K562 (cell line): ENCODE data around the gene RHBDF2. TPM values are rescaled to one million over a fixed set of nuclear protein-coding genes. Genes with fewer than 3 reads are reported as not detected.

Experiments
- ATAC-seq: fragments of 200-7000 bp; cut with Tn5 transposase; 3 replicates; pipeline ENCODE4 v1.9.1; 2020; ENCODE audit warnings: moderate library complexity
- BruUV-seq: library from RNA; stranded (reverse); fragments of 400-500 nt; replicated peaks from 2 replicates; lab custom pipeline; 2021; lab: Mats Ljungman, UMichigan
- CTCF ChIA-PET: fragments of 300-600 bp; formaldehyde crosslinking; extraction: SDS; loops from one replicate; lab custom pipeline; 2021; ENCODE audit warnings: low intra/inter-chr PET ratio; lab: Yijun Ruan, JAX
- POLR2A ChIA-PET: fragments of 300-600, 350-650 bp; sonication (Branson Sonifier 250); formaldehyde crosslinking; extraction: SDS; loops from one replicate; lab custom pipeline; 2021; ENCODE audit warnings: antibody characterized with exemption, inconsistent platforms; lab: Yijun Ruan, JAX
- DNase-seq, 4 experiments: peaks; one replicate each; pipeline versions ENCODE4 v3.0.0 to v3.0.0-alpha.2; 2011 to 2018; ENCODE audit warnings: low spot score in 3 of 4, mixed read lengths in 3 of 4; ENCODE audit errors: extremely low read depth in 1 of 4
- FAIRE-seq: peaks from 2 replicates; lab custom pipeline; 2011; peaks lifted over from hg19 to GRCh38; lab: Jason Lieb, UNC
- H2AFZ ChIP-seq: 2 replicates; pipeline ENCODE4 v1.6.0; 2011; ENCODE audit warnings: low read depth, low read length, control low read depth, inconsistent platforms
- H3K27ac ChIP-seq: fragments of 200-600 bp; 3 replicates; pipeline ENCODE4 v1.8.0; 2011; ENCODE audit warnings: low read depth, mild to moderate bottlenecking, control low read depth, inconsistent platforms, low read length, moderate library complexity, mixed read lengths; ENCODE audit errors: extremely low read depth
- H3K27me3 ChIP-seq, 2 experiments: fragments of 300-600 bp in 1 of 2; 2 replicates in 1 of 2; 3 replicates in 1 of 2; pipeline versions ENCODE4 v1.6.0 to v1.8.0; 2011; ENCODE audit warnings: inconsistent platforms in 2 of 2, low read length in 2 of 2, mild to moderate bottlenecking in 1 of 2, mixed read lengths in 1 of 2, moderate library complexity in 1 of 2; ENCODE audit not compliant: control insufficient read depth in 2 of 2, insufficient read depth in 2 of 2
- H3K36me3 ChIP-seq: fragments of 300-600 bp; 3 replicates; pipeline ENCODE4 v1.8.0; 2011; ENCODE audit warnings: mild to moderate bottlenecking, low read length, inconsistent platforms; ENCODE audit not compliant: control insufficient read depth, insufficient read depth
- H3K4me1 ChIP-seq, 2 experiments: fragments of 200-600 bp in 1 of 2; replicated peaks in 1 of 2; 2 replicates in 1 of 2; 3 replicates in 1 of 2; pipeline versions ENCODE4 v1.5.1 to v1.8.0; 2011; ENCODE audit warnings: inconsistent platforms in 2 of 2, low read length in 2 of 2, mild to moderate bottlenecking in 1 of 2, mixed read lengths in 1 of 2, moderate library complexity in 1 of 2; ENCODE audit not compliant: control insufficient read depth in 2 of 2, insufficient read depth in 2 of 2
- H3K4me2 ChIP-seq: 2 replicates; pipeline ENCODE4 v1.6.1; 2011; ENCODE audit warnings: low read length, control low read depth, inconsistent platforms, mixed read lengths; ENCODE audit not compliant: insufficient read depth
- H3K4me3 ChIP-seq: fragments of 200-600 bp; sonication (generic), shearing (Covaris generic); 2 replicates; pipeline ENCODE4 v1.5.1; 2016; ENCODE audit warnings: control low read depth, inconsistent platforms
- H3K79me2 ChIP-seq: fragments of 200-600 bp; 3 replicates; pipeline ENCODE4 v1.8.0; 2011; ENCODE audit warnings: low read length, inconsistent platforms; ENCODE audit not compliant: control insufficient read depth, insufficient read depth
- H3K9ac ChIP-seq, 2 experiments: 2 replicates each; pipeline versions ENCODE4 v1.6.0 to v1.6.1; 2011; ENCODE audit warnings: low read depth in 2 of 2, low read length in 2 of 2, control low read depth in 1 of 2, inconsistent platforms in 1 of 2, mild to moderate bottlenecking in 1 of 2, mixed read lengths in 1 of 2; ENCODE audit not compliant: insufficient read depth in 1 of 2
- H3K9me1 ChIP-seq: one replicate; pipeline ENCODE4 v1.6.0; 2011; ENCODE audit warnings: inconsistent platforms, mild to moderate bottlenecking, low read length, moderate library complexity; ENCODE audit not compliant: control insufficient read depth, insufficient read depth
- H3K9me3 ChIP-seq: replicated peaks from 2 replicates; pipeline ENCODE4 v1.5.1; 2011; ENCODE audit warnings: low read depth, low read length, inconsistent platforms; ENCODE audit not compliant: control insufficient read depth, insufficient read depth
- H4K20me1 ChIP-seq: replicated peaks from 2 replicates; pipeline ENCODE4 v1.6.1; 2011; ENCODE audit warnings: low read length, inconsistent platforms, mixed read lengths; ENCODE audit not compliant: control insufficient read depth, insufficient read depth
- CBFA2T2 ChIP-seq: fragments of 450-650 bp; conservative IDR thresholded peaks from 2 replicates; pipeline ENCODE4 v1.6.1; 2017; ENCODE audit warnings: mild to moderate bottlenecking
- HMG20A ChIP-seq: fragments of 450-650 bp; formaldehyde crosslinking; conservative IDR thresholded peaks from 2 replicates; pipeline ENCODE4 v1.4.0; 2020; ENCODE audit warnings: mild to moderate bottlenecking, mixed read lengths
- HNRNPUL1 ChIP-seq: fragments of 200-400 bp; formaldehyde crosslinking; IDR thresholded peaks from 2 replicates; pipeline ENCODE4 v1.6.1; 2017; ENCODE audit warnings: low read length
- ILK ChIP-seq: fragments of 450-650 bp; IDR thresholded peaks from 2 replicates; pipeline ENCODE4 v1.6.1; 2016; ENCODE audit warnings: missing genetic modification characterization, low read depth, mild to moderate bottlenecking, missing compliant biosample characterization, moderate library complexity, borderline replicate concordance
- PHF21A ChIP-seq: fragments of 450-650 bp; IDR thresholded peaks from 2 replicates; pipeline ENCODE4 v1.6.1; 2017; ENCODE audit warnings: low read depth, borderline replicate concordance
- SNIP1 ChIP-seq: fragments of 450-650 bp; IDR thresholded peaks from 2 replicates; pipeline ENCODE4 v1.7.1; 2017; ENCODE audit warnings: low read depth, mild to moderate bottlenecking
- U2AF1 ChIP-seq: fragments of 200-400 bp; formaldehyde crosslinking; optimal IDR thresholded peaks from 2 replicates; pipeline ENCODE3; 2017; ENCODE audit warnings: mild to moderate bottlenecking, low read depth, low read length, moderate library complexity
- ZC3H11A ChIP-seq: IDR thresholded peaks from 2 replicates; pipeline ENCODE4 v1.6.1; 2012; ENCODE audit warnings: low read depth, low read length, improper control_type of control experiment
- ZEB2 ChIP-seq: fragments of 450-650 bp; IDR thresholded peaks from 2 replicates; pipeline ENCODE4 v1.6.1; 2016
- ZKSCAN3 ChIP-seq: fragments of 250-450 bp; sonication (Bioruptor Pico); IDR thresholded peaks from 2 replicates; pipeline ENCODE4 v1.4.0; 2020
- ZNF146 ChIP-seq: IDR thresholded peaks from one replicate; pipeline ENCODE4 v1.6.1; 2018; ENCODE audit warnings: missing compliant biosample characterization; ENCODE audit not compliant: unreplicated experiment
- ZNF197 ChIP-seq: fragments of 200-800 bp; sonication (Bioruptor generic); IDR thresholded peaks from 2 replicates; pipeline ENCODE4 v1.6.1; 2016; ENCODE audit warnings: low read depth, missing genetic modification characterization, missing compliant biosample characterization
- ZNF224 ChIP-seq: sonication (generic); formaldehyde crosslinking; IDR thresholded peaks from 2 replicates; pipeline ENCODE4 v1.8.0; 2022; ENCODE audit warnings: mild to moderate bottlenecking, missing genetic modification reagents
- ZNF41 ChIP-seq: fragments of 250-450 bp; sonication (Bioruptor Pico); conservative IDR thresholded peaks from 2 replicates; pipeline ENCODE4 v1.4.0; 2020; ENCODE audit warnings: mild to moderate bottlenecking
- ZNF717 ChIP-seq: fragments of 250-450 bp; sonication (Bioruptor Pico); IDR thresholded peaks from 2 replicates; pipeline ENCODE4 v1.5.0; 2021
- WGBS: fragments of 100-300 bp; shearing (Covaris generic); methylation state at CpG from one replicate; pipeline ENCODE4 v1.1.6; 2016; ENCODE audit warnings: low coverage, mixed read lengths; ENCODE audit not compliant: insufficient coverage; ENCODE audit errors: missing lambda C conversion rate; 5-methylcytosine and 5-hydroxymethylcytosine counted together
- in situ Hi-C: fragments of 300-500 bp; cut with MboI; formaldehyde crosslinking; loops from 4 replicates; pipeline ENCODE4 v1.15.0; 2018; ENCODE audit warnings: inconsistent platforms, mixed read lengths
- intact Hi-C: fragments of 100-400 bp; cut with micrococcal nuclease; formaldehyde crosslinking; loops from 2 replicates; pipeline ENCODE4 v1.14.2; 2022
- polyA plus RNA-seq, 8 experiments: library from polyadenylated mRNA; depleted of rRNA in 4 of 8; stranded (reverse) in 5 of 8; unstranded in 3 of 8; fragments of >200 nt; fragmentation: Nextera tagmentation in 2 of 8; fragmentation: Illumina TruSeq in 1 of 8; extraction: Ambion mirVana in 2 of 8; extraction: Trizol in 1 of 8; gene quantifications; 2 replicates each; pipeline versions ENCODE4 v1.2.1 to v1.2.3, GENCODE V29; 2011 to 2014; ENCODE audit warnings: inconsistent platforms in 1 of 8, missing spikeins in 1 of 8
- total RNA-seq, 7 experiments: library from RNA; depleted of rRNA in 6 of 7; stranded (reverse); fragments of >200 nt in 6 of 7; fragmentation: Illumina TruSeq in 2 of 7; extraction: Trizol in 2 of 7; gene quantifications; 2 replicates each; pipeline versions ENCODE4 v1.2.1 to v1.2.3, GENCODE V29; 2011 to 2021; ENCODE audit warnings: low replicate concordance in 1 of 7
- TF ChIP-seq, protein P1 (sequence below): fragments of 200-800 bp; sonication (Bioruptor generic); IDR thresholded peaks from 2 replicates; pipeline ENCODE4 v1.6.1; 2017; ENCODE audit warnings: missing genetic modification characterization, missing compliant biosample characterization
- TF ChIP-seq, protein P2 (sequence below), 3 experiments: fragments of 200-800 bp in 1 of 3; fragments of 250-450 bp in 1 of 3; fragments of 450-650 bp in 1 of 3; sonication (Bioruptor Pico) in 1 of 3; sonication (Bioruptor generic) in 1 of 3; formaldehyde crosslinking in 1 of 3; IDR thresholded peaks; 2 replicates each; pipeline versions ENCODE4 v1.6.1 to v1.8.0; 2016 to 2022; ENCODE audit warnings: mild to moderate bottlenecking in 2 of 3, missing genetic modification characterization in 2 of 3, missing compliant biosample characterization in 1 of 3, moderate library complexity in 1 of 3

RHBDF2 gene
- total and polyA plus RNA-seq, 9 of the 15 experiments (the other 6 are each of a cell fraction or from before 2014, with no cell fraction given) = 0.04 to 2.8 (median 1.1) TPM

DNA sequence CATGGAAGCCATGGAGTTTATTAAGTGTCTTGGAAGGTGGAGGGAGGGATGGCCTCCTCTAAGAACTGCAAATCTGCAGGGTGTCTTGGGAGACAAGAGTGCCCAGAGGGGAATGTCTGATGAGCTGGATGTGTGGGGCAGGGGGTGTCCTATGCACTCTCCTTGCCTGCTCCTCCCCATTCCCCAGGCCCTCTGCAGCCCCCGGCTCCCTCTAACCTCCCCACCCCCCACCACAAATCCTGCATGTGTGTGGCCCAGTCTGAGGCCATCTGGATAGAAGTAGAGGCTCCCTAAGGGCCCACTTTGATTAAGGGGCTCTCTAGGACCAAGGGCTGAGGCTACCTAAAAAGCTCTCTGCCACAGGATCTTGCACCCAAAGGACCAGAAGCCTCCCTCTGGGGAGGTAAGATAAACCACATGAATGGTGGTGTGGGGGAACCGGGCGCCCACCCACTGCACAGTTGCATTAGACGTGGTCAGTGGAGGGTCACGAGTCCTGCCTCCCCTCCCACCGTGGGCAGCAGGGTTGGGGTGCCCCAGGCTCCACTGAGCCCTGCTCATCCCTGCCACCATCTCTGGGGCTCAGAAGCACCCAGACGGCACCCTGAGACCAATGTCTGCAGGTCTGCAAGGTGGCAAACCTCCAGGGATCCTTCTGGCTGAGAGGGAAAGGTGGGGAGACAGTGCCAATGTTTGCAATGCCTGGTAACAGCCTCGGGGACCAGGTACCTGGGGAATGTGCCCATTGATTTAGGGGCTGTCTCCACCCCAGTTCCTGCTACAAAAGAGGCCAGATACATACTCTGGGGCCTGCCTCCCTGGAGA lies 33.2 kb downstream of the RHBDF2 start (continued):
- no peak for TF ChIP-seq ILK
- no peak for TF ChIP-seq SNIP1
- no peak for TF ChIP-seq CBFA2T2
- TF ChIP-seq ZNF197 (CRISPR knock-in tag) = no peak
- TF ChIP-seq ZNF717 (CRISPR knock-in tag) = no peak
- TF ChIP-seq U2AF1 = no peak
- TF ChIP-seq HNRNPUL1 = no peak
- TF ChIP-seq ZNF146 (CRISPR knock-in tag) = no peak

DNA sequence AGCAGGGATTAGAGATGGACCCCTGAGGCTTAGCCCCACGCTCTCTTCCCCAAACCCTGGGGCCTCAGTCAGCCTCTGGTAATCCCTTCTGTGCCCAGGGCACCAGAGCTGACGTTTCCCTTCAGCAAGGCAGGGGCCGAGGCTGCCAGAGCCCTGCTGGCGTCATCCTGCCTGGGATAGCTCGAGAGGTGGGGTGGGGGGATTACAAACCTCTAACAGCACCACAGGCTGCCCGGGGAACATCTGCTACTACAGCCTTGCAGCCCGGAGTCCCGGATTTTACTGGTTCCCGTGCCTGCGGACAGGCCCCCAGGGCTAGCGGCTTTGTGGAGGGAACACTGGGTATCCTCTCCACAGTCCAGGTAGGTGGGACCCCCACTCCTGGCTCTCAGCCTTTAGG lies 33.9 kb downstream of the RHBDF2 start, which contains the start of gene AANAT:
Gene AANAT, plus strand, starts transcription at position 238 of the 400 bp plus-strand sequence. CDS start 1,144 bp downstream, outside the sequence.
- no peak for DNase-seq
- Histone ChIP-seq H4K20me1 (0 out of 2 replicates have a peak, but pooled peaks cover 2% of the 10 kb centered on the region), H3K79me2 (no peaks in the 10 kb centered on the region), H3K9me3 (no peaks in the 10 kb centered on the region), H3K4me2 (no peak within 1 kb of the TSS), H2AFZ (no peak within 1 kb of the TSS), H3K4me3 (no peak within 1 kb of the TSS), H3K4me1 (peaks cover 0 to 36% of the 10 kb centered on the region in 2 experiments; a peak in 2 of 5 replicates), H3K9me1 (no peaks in the 10 kb centered on the region), H3K36me3 (no peaks in the 10 kb centered on the region), H3K9ac (peak within 1 kb of the TSS in 1 of 2 experiments; percentile 79; a peak in 2 of 4 replicates), H3K27ac (no peak within 1 kb of the TSS), H3K27me3 (peaks cover 6 to 47% of the 10 kb centered on the region in 2 experiments; a peak in 3 of 5 replicates)
- FAIRE-seq = no peak
- no peak for ATAC-seq
- 12% methylated on average over 11 of the region's 11 CpGs for WGBS
- BruUV-seq = no TSS peak
- ChIA-PET CTCF (interaction anchor here (6.9 kb wide), 1 partner anchor 39 kb away, joined by 100 read pairs; no protein-coding TSS in a partner anchor), POLR2A (no interaction called here)
- in situ Hi-C loops (loop anchor here (5.0 kb wide), 1 partner anchor 40 kb away; no protein-coding TSS in a partner anchor), intact Hi-C loops (no loop called here)
- TF ChIP-seq ZC3H11A (no peak), HMG20A (CRISPR knock-in tag) (no peak), ZNF41 (CRISPR knock-in tag) (no peak), ZEB2 (no peak), ZNF224 (CRISPR knock-in tag) (no peak), PHF21A (no peak), ZKSCAN3 (CRISPR knock-in tag) (no peak)
- TF ChIP-seq, protein P1, sequence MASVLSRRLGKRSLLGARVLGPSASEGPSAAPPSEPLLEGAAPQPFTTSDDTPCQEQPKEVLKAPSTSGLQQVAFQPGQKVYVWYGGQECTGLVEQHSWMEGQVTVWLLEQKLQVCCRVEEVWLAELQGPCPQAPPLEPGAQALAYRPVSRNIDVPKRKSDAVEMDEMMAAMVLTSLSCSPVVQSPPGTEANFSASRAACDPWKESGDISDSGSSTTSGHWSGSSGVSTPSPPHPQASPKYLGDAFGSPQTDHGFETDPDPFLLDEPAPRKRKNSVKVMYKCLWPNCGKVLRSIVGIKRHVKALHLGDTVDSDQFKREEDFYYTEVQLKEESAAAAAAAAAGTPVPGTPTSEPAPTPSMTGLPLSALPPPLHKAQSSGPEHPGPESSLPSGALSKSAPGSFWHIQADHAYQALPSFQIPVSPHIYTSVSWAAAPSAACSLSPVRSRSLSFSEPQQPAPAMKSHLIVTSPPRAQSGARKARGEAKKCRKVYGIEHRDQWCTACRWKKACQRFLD (CRISPR knock-in tag) = no peak
- TF ChIP-seq, protein P2, sequence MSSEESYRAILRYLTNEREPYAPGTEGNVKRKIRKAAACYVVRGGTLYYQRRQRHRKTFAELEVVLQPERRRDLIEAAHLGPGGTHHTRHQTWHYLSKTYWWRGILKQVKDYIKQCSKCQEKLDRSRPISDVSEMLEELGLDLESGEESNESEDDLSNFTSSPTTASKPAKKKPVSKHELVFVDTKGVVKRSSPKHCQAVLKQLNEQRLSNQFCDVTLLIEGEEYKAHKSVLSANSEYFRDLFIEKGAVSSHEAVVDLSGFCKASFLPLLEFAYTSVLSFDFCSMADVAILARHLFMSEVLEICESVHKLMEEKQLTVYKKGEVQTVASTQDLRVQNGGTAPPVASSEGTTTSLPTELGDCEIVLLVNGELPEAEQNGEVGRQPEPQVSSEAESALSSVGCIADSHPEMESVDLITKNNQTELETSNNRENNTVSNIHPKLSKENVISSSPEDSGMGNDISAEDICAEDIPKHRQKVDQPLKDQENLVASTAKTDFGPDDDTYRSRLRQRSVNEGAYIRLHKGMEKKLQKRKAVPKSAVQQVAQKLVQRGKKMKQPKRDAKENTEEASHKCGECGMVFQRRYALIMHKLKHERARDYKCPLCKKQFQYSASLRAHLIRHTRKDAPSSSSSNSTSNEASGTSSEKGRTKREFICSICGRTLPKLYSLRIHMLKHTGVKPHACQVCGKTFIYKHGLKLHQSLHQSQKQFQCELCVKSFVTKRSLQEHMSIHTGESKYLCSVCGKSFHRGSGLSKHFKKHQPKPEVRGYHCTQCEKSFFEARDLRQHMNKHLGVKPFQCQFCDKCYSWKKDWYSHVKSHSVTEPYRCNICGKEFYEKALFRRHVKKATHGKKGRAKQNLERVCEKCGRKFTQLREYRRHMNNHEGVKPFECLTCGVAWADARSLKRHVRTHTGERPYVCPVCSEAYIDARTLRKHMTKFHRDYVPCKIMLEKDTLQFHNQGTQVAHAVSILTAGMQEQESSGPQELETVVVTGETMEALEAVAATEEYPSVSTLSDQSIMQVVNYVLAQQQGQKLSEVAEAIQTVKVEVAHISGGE (CRISPR knock-in tag; IDR thresholded peaks at IDR 0.05) = no peak
